ENCODE measurements around the gene FYN.

FYN gene

GRCh38 chr6:111864138-111865048 is 8.9 kb downstream of the FYN start:
- H3K9me3 ChIP-seq (ENCODE audit: control extremely low read depth in 1 of 5, control insufficient read depth in 4 of 5, insufficient read depth in 2 of 5, low read depth in 1 of 5, low read length in 4 of 5) = no peaks in the 10 kb centered on the region
- POLR2A ChIA-PET = no interaction called here
- CTCF ChIA-PET = interaction anchor here (0.9 to 1.2 kb wide), 2 partner anchors 9 to 17 kb away, joined by 3 to 4 read pairs; partner anchors contain the start of gene FYN
- no peak for DNase-seq
- WGBS (ENCODE audit: insufficient coverage) = 95% methylated on average over 3 of the region's 6 CpGs
- no peak overlapping the region for H3K4me3 ChIP-seq (ENCODE audit: control insufficient read depth in 1 of 7, extremely low read depth in 1 of 7, insufficient read depth in 4 of 7, low read depth in 2 of 7, low read length in 6 of 7)
- no peaks in the 10 kb centered on the region for H3K36me3 ChIP-seq (ENCODE audit: control insufficient read depth in 4 of 4, insufficient read depth in 4 of 4, low read length in 3 of 4)
- H3K27ac ChIP-seq (ENCODE audit: insufficient read depth in 1 of 2, low read depth in 1 of 2, low read length in 2 of 2, poor library complexity in 1 of 2, severe bottlenecking in 2 of 2) = no peak overlapping the region
- no peaks in the 10 kb centered on the region for H3K27me3 ChIP-seq (replicated peaks in 2 of 5; ENCODE audit: control insufficient read depth in 4 of 5, insufficient read depth in 5 of 5, low read length in 4 of 5)
- no peaks in the 10 kb centered on the region for H3K4me1 ChIP-seq (ENCODE audit: control extremely low read depth in 1 of 4, control insufficient read depth in 4 of 4, insufficient read depth in 4 of 4, low read length in 3 of 4)

- H3K36me3 ChIP-seq (ENCODE audit: control insufficient read depth in 4 of 4, insufficient read depth in 4 of 4, low read length in 3 of 4) = no peaks in the 10 kb centered on the region
- no peaks in the 10 kb centered on the region for H3K4me1 ChIP-seq (ENCODE audit: control extremely low read depth in 1 of 4, control insufficient read depth in 4 of 4, insufficient read depth in 4 of 4, low read length in 3 of 4)
- no peaks in the 10 kb centered on the region for H3K27me3 ChIP-seq (replicated peaks in 2 of 5; ENCODE audit: control insufficient read depth in 4 of 5, insufficient read depth in 5 of 5, low read length in 4 of 5)
- WGBS (ENCODE audit: insufficient coverage) = 96% methylated on average over 5 of the region's 6 CpGs
- ChIA-PET POLR2A (no interaction called here), CTCF (interaction anchor here (1.4 to 1.7 kb wide), 3 partner anchors 12 to 23 kb away, joined by 4 to 5 read pairs (median 4); no protein-coding TSS in a partner anchor)
- H3K4me3 ChIP-seq (ENCODE audit: control insufficient read depth in 1 of 7, extremely low read depth in 1 of 7, insufficient read depth in 4 of 7, low read depth in 2 of 7, low read length in 6 of 7) = no peak overlapping the region
- no peak for DNase-seq
- H3K9me3 ChIP-seq (ENCODE audit: control extremely low read depth in 1 of 5, control insufficient read depth in 4 of 5, insufficient read depth in 2 of 5, low read depth in 1 of 5, low read length in 4 of 5) = no peaks in the 10 kb centered on the region
- H3K27ac ChIP-seq (ENCODE audit: insufficient read depth in 1 of 2, low read depth in 1 of 2, low read length in 2 of 2, poor library complexity in 1 of 2, severe bottlenecking in 2 of 2) = no peak overlapping the region
These were observed 10.5 kb downstream of the FYN start for GRCh38 chr6:111862741-111863140.

- no peaks in the 10 kb centered on the region for H3K4me1 ChIP-seq (ENCODE audit: control extremely low read depth in 1 of 4, control insufficient read depth in 4 of 4, insufficient read depth in 4 of 4, low read length in 3 of 4)
- 100% methylated on average over 3 of the region's 5 CpGs for WGBS (ENCODE audit: insufficient coverage)
- H3K36me3 ChIP-seq (ENCODE audit: control insufficient read depth in 4 of 4, insufficient read depth in 4 of 4, low read length in 3 of 4) = no peaks in the 10 kb centered on the region
- POLR2A ChIA-PET = no interaction called here
- H3K27ac ChIP-seq (ENCODE audit: insufficient read depth in 1 of 2, low read depth in 1 of 2, low read length in 2 of 2, poor library complexity in 1 of 2, severe bottlenecking in 2 of 2) = no peak overlapping the region
- no peaks in the 10 kb centered on the region for H3K9me3 ChIP-seq (ENCODE audit: control extremely low read depth in 1 of 5, control insufficient read depth in 4 of 5, insufficient read depth in 2 of 5, low read depth in 1 of 5, low read length in 4 of 5)
- CTCF ChIA-PET = interaction anchor here (0.7 to 1.7 kb wide), 4 partner anchors 12 to 100 kb away, joined by 3 to 5 read pairs (median 4); no protein-coding TSS in a partner anchor
- no peaks in the 10 kb centered on the region for H3K27me3 ChIP-seq (replicated peaks in 2 of 5; ENCODE audit: control insufficient read depth in 4 of 5, insufficient read depth in 5 of 5, low read length in 4 of 5)
- DNase-seq = no peak
- H3K4me3 ChIP-seq (ENCODE audit: control insufficient read depth in 1 of 7, extremely low read depth in 1 of 7, insufficient read depth in 4 of 7, low read depth in 2 of 7, low read length in 6 of 7) = no peak overlapping the region
These were observed 10.9 kb downstream of the FYN start for GRCh38 chr6:111862314-111862713.

GRCh38 chr6:111861431-111861885 is 11.8 kb downstream of the FYN start:
- POLR2A ChIA-PET = no interaction called here
- no peaks in the 10 kb centered on the region for H3K4me1 ChIP-seq (ENCODE audit: control extremely low read depth in 1 of 4, control insufficient read depth in 4 of 4, insufficient read depth in 4 of 4, low read length in 3 of 4)

GRCh38 chr6:111858347-111858746 is 14.9 kb downstream of the FYN start:
- no peaks in the 10 kb centered on the region for H3K4me1 ChIP-seq (ENCODE audit: control extremely low read depth in 1 of 4, control insufficient read depth in 4 of 4, insufficient read depth in 4 of 4, low read length in 3 of 4)
- H3K36me3 ChIP-seq (ENCODE audit: control insufficient read depth in 4 of 4, insufficient read depth in 4 of 4, low read length in 3 of 4) = no peaks in the 10 kb centered on the region
- WGBS (ENCODE audit: insufficient coverage) = 70% methylated on average over 3 of the region's 3 CpGs
- DNase-seq = no peak
- no peaks in the 10 kb centered on the region for H3K27me3 ChIP-seq (replicated peaks in 2 of 5; ENCODE audit: control insufficient read depth in 4 of 5, insufficient read depth in 5 of 5, low read length in 4 of 5)
- ChIA-PET CTCF (interaction anchor here (0.6 kb wide), 1 partner anchor 9 kb away, joined by 3 read pairs; no protein-coding TSS in a partner anchor), POLR2A (no interaction called here)
- no peak overlapping the region for H3K27ac ChIP-seq (ENCODE audit: insufficient read depth in 1 of 2, low read depth in 1 of 2, low read length in 2 of 2, poor library complexity in 1 of 2, severe bottlenecking in 2 of 2)
- H3K4me3 ChIP-seq (ENCODE audit: control insufficient read depth in 1 of 7, extremely low read depth in 1 of 7, insufficient read depth in 4 of 7, low read depth in 2 of 7, low read length in 6 of 7) = no peak overlapping the region
- H3K9me3 ChIP-seq (ENCODE audit: control extremely low read depth in 1 of 5, control insufficient read depth in 4 of 5, insufficient read depth in 2 of 5, low read depth in 1 of 5, low read length in 4 of 5) = no peaks in the 10 kb centered on the region

More at GRCh38 chr6:111861431-111861885, 11.8 kb downstream of the FYN start:
- DNase-seq = no peak
- Histone ChIP-seq H3K4me3 (ENCODE audit: control insufficient read depth in 1 of 7, extremely low read depth in 1 of 7, insufficient read depth in 4 of 7, low read depth in 2 of 7, low read length in 6 of 7) (no peak overlapping the region), H3K9me3 (ENCODE audit: control extremely low read depth in 1 of 5, control insufficient read depth in 4 of 5, insufficient read depth in 2 of 5, low read depth in 1 of 5, low read length in 4 of 5) (no peaks in the 10 kb centered on the region), H3K36me3 (ENCODE audit: control insufficient read depth in 4 of 4, insufficient read depth in 4 of 4, low read length in 3 of 4) (no peaks in the 10 kb centered on the region), H3K27me3 (replicated peaks in 2 of 5; ENCODE audit: control insufficient read depth in 4 of 5, insufficient read depth in 5 of 5, low read length in 4 of 5) (no peaks in the 10 kb centered on the region), H3K27ac (ENCODE audit: insufficient read depth in 1 of 2, low read depth in 1 of 2, low read length in 2 of 2, poor library complexity in 1 of 2, severe bottlenecking in 2 of 2) (no peak overlapping the region)
- WGBS (ENCODE audit: insufficient coverage) = 95% methylated on average over 5 of the region's 7 CpGs
- CTCF ChIA-PET = interaction anchor here (0.7 to 1.7 kb wide), 4 partner anchors 11 to 99 kb away, joined by 3 to 5 read pairs (median 4); no protein-coding TSS in a partner anchor

- DNase-seq = no peak
- 95% methylated on average over 5 of the region's 8 CpGs for WGBS (ENCODE audit: insufficient coverage)
- no peaks in the 10 kb centered on the region for H3K4me1 ChIP-seq (ENCODE audit: control extremely low read depth in 1 of 4, control insufficient read depth in 4 of 4, insufficient read depth in 4 of 4, low read length in 3 of 4)
- H3K9me3 ChIP-seq (ENCODE audit: control extremely low read depth in 1 of 5, control insufficient read depth in 4 of 5, insufficient read depth in 2 of 5, low read depth in 1 of 5, low read length in 4 of 5) = no peaks in the 10 kb centered on the region
- no peak overlapping the region for H3K27ac ChIP-seq (ENCODE audit: insufficient read depth in 1 of 2, low read depth in 1 of 2, low read length in 2 of 2, poor library complexity in 1 of 2, severe bottlenecking in 2 of 2)
- ChIA-PET CTCF (interaction anchor here (0.6 kb wide), 1 partner anchor 9 kb away, joined by 3 read pairs; no protein-coding TSS in a partner anchor), POLR2A (no interaction called here)
- no peaks in the 10 kb centered on the region for H3K27me3 ChIP-seq (replicated peaks in 2 of 5; ENCODE audit: control insufficient read depth in 4 of 5, insufficient read depth in 5 of 5, low read length in 4 of 5)
- H3K36me3 ChIP-seq (ENCODE audit: control insufficient read depth in 4 of 4, insufficient read depth in 4 of 4, low read length in 3 of 4) = no peaks in the 10 kb centered on the region
- no peak overlapping the region for H3K4me3 ChIP-seq (ENCODE audit: control insufficient read depth in 1 of 7, extremely low read depth in 1 of 7, insufficient read depth in 4 of 7, low read depth in 2 of 7, low read length in 6 of 7)
These were observed 15.4 kb downstream of the FYN start for GRCh38 chr6:111857674-111858337.

Measured in common myeloid progenitor, CD34-positive (primary cell).